HepG2 (cell line): ENCODE measurements around the gene LPO. TPM values are rescaled to one million over a fixed set of nuclear protein-coding genes. Genes with fewer than 3 reads are reported as not detected.

ENCODE experiments used
- ARID3A ChIP-seq: IDR thresholded peaks from 2 replicates; pipeline ENCODE4 v1.6.1; 2012; ENCODE audit warnings: low read depth, low read length, improper control_type of control experiment
- FOSL2 ChIP-seq: sonication (generic); formaldehyde crosslinking; IDR thresholded peaks from 2 replicates; pipeline ENCODE4 v1.4.0; 2020; ENCODE audit warnings: missing genetic modification reagents
- FOXC1 ChIP-seq: sonication (generic); formaldehyde crosslinking; IDR thresholded peaks from 2 replicates; pipeline ENCODE4 v1.8.0; 2022; ENCODE audit warnings: mild to moderate bottlenecking, missing genetic modification reagents, borderline replicate concordance
- GPN1 ChIP-seq: sonication (generic); formaldehyde crosslinking; IDR thresholded peaks from 2 replicates; pipeline ENCODE4 v1.5.1; 2020; ENCODE audit warnings: missing genetic modification reagents, borderline replicate concordance
- MAZ ChIP-seq, 2 experiments: sonication (generic) in 1 of 2; formaldehyde crosslinking in 1 of 2; IDR thresholded peaks; 2 replicates each; pipeline versions ENCODE4 v1.5.0 to v1.6.1; 2012 to 2020; ENCODE audit warnings: low read depth in 2 of 2, mild to moderate bottlenecking in 2 of 2, borderline replicate concordance in 1 of 2, improper control_type of control experiment in 1 of 2, low read length in 1 of 2, missing genetic modification reagents in 1 of 2, moderate library complexity in 1 of 2
- NFE2 ChIP-seq: sonication (generic); formaldehyde crosslinking; IDR thresholded peaks from 2 replicates; pipeline ENCODE4 v1.4.0; 2020; ENCODE audit warnings: missing genetic modification reagents
- PITX1 ChIP-seq: sonication (generic); formaldehyde crosslinking; IDR thresholded peaks from 2 replicates; pipeline ENCODE4 v1.5.1; 2020; ENCODE audit warnings: mild to moderate bottlenecking, missing genetic modification reagents
- POGZ ChIP-seq: sonication (generic); formaldehyde crosslinking; IDR thresholded peaks from 2 replicates; pipeline ENCODE4 v1.4.0; 2020; ENCODE audit warnings: mild to moderate bottlenecking, missing genetic modification reagents
- SOX5 ChIP-seq: IDR thresholded peaks from 2 replicates; pipeline ENCODE4 v1.6.1; 2016; ENCODE audit warnings: borderline replicate concordance
- ZBTB21 ChIP-seq: sonication (generic); formaldehyde crosslinking; IDR thresholded peaks from 2 replicates; pipeline ENCODE4 v1.4.0; 2020; ENCODE audit warnings: missing genetic modification reagents
- ZNF432 ChIP-seq: sonication (generic); formaldehyde crosslinking; IDR thresholded peaks from 2 replicates; pipeline ENCODE4 v1.5.0; 2020; ENCODE audit warnings: missing genetic modification reagents, mild to moderate bottlenecking, borderline replicate concordance
- ZNF703 ChIP-seq: sonication (generic); formaldehyde crosslinking; IDR thresholded peaks from 2 replicates; pipeline ENCODE4 v1.5.1; 2020; ENCODE audit warnings: missing genetic modification reagents, mild to moderate bottlenecking, moderate library complexity, borderline replicate concordance
- ZNF883 ChIP-seq: sonication (generic); formaldehyde crosslinking; IDR thresholded peaks from 2 replicates; pipeline ENCODE4 v1.5.1; 2020; ENCODE audit warnings: mild to moderate bottlenecking, missing genetic modification reagents; ENCODE audit errors: not compliant biosample characterization
- polyA plus RNA-seq, 8 experiments: library from polyadenylated mRNA; depleted of rRNA in 3 of 8; stranded (reverse) in 7 of 8; unstranded in 1 of 8; fragments of >200 nt; fragmentation: Illumina TruSeq in 4 of 8; extraction: Trizol in 4 of 8; gene quantifications; 2 replicates each; pipeline versions ENCODE4 v1.2.1 to v1.2.3, GENCODE V29; 2011 to 2016; ENCODE audit warnings: low read depth in 4 of 8, missing spikeins in 1 of 8, mixed read lengths in 1 of 8; ENCODE audit not compliant: insufficient read depth in 1 of 8
- total RNA-seq, 5 experiments: library from RNA; depleted of rRNA; stranded (reverse); fragments of >200 nt; fragmentation: Illumina TruSeq; extraction: Trizol; gene quantifications; 2 replicates each; pipeline ENCODE4 v1.2.3, GENCODE V29; 2016; ENCODE audit warnings: low read depth in 1 of 5
- TF ChIP-seq, protein P1 (sequence below): sonication (generic); formaldehyde crosslinking; IDR thresholded peaks from 2 replicates; pipeline ENCODE4 v1.4.0; 2020; ENCODE audit warnings: missing genetic modification reagents
- TF ChIP-seq, protein P2 (sequence below): sonication (generic); formaldehyde crosslinking; conservative IDR thresholded peaks from 2 replicates; pipeline ENCODE4 v1.4.0; 2020; ENCODE audit warnings: missing genetic modification reagents
- TF ChIP-seq, protein P3 (sequence below): sonication (generic); formaldehyde crosslinking; IDR thresholded peaks from 2 replicates; pipeline ENCODE4 v1.5.1; 2020; ENCODE audit warnings: mild to moderate bottlenecking, missing genetic modification reagents, moderate library complexity

Gene LPO
- total and polyA plus RNA-seq, 2 of the 13 experiments (the other 11 are each of a cell fraction or from before 2014, with no cell fraction given) = not detected

DNA sequence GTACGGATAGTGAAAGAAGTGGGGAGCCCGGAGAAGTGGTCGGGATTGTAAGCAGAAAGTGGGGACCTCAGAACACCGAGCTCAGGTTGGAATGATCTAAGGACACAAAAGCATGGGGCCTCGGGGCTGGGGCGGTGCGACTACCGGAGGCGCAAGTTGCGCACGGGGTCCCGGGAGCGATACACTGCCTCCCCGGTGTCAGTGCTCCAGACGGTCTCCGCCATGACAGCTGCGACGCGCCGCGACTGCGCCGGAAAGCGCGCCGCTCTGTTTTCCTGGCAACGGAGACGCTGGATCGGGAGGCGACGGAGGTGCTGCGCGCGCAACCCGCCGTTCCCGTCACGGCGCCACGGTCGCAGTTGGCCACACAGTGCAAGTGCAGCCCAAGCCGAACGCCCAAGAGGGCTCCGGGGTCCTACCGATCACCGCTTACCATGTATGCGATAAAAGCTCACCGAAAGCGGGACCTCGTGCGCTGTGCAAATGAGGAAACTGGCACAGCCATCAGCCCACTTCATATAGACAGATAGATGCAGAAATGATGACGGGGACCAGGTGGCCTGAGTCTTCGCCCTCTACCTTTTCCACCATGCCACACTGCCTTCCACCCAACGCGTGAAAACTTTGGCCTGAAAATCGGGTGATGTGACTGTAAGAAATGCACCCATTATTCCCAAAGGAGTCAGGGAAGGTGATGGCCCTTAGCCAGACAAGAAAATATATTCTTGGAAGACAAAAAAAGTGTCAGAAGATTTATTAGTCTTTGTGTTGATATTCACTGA, 19.2 kb upstream of the LPO start, which contains the start of gene MKS1 (continued):
- TF ChIP-seq, protein P1, sequence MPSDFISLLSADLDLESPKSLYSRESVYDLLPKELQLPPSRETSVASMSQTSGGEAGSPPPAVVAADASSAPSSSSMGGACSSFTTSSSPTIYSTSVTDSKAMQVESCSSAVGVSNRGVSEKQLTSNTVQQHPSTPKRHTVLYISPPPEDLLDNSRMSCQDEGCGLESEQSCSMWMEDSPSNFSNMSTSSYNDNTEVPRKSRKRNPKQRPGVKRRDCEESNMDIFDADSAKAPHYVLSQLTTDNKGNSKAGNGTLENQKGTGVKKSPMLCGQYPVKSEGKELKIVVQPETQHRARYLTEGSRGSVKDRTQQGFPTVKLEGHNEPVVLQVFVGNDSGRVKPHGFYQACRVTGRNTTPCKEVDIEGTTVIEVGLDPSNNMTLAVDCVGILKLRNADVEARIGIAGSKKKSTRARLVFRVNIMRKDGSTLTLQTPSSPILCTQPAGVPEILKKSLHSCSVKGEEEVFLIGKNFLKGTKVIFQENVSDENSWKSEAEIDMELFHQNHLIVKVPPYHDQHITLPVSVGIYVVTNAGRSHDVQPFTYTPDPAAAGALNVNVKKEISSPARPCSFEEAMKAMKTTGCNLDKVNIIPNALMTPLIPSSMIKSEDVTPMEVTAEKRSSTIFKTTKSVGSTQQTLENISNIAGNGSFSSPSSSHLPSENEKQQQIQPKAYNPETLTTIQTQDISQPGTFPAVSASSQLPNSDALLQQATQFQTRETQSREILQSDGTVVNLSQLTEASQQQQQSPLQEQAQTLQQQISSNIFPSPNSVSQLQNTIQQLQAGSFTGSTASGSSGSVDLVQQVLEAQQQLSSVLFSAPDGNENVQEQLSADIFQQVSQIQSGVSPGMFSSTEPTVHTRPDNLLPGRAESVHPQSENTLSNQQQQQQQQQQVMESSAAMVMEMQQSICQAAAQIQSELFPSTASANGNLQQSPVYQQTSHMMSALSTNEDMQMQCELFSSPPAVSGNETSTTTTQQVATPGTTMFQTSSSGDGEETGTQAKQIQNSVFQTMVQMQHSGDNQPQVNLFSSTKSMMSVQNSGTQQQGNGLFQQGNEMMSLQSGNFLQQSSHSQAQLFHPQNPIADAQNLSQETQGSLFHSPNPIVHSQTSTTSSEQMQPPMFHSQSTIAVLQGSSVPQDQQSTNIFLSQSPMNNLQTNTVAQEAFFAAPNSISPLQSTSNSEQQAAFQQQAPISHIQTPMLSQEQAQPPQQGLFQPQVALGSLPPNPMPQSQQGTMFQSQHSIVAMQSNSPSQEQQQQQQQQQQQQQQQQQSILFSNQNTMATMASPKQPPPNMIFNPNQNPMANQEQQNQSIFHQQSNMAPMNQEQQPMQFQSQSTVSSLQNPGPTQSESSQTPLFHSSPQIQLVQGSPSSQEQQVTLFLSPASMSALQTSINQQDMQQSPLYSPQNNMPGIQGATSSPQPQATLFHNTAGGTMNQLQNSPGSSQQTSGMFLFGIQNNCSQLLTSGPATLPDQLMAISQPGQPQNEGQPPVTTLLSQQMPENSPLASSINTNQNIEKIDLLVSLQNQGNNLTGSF (CRISPR knock-in tag) = peak; percentile 73; the same call in 1 of the 2 replicates
- no peak; the same call in none of the 2 replicates for TF ChIP-seq SOX5 (CRISPR knock-in tag)
- no peak for TF ChIP-seq ZBTB21
- TF ChIP-seq POGZ (CRISPR knock-in tag) = peak; percentile 90
- TF ChIP-seq, protein P2, sequence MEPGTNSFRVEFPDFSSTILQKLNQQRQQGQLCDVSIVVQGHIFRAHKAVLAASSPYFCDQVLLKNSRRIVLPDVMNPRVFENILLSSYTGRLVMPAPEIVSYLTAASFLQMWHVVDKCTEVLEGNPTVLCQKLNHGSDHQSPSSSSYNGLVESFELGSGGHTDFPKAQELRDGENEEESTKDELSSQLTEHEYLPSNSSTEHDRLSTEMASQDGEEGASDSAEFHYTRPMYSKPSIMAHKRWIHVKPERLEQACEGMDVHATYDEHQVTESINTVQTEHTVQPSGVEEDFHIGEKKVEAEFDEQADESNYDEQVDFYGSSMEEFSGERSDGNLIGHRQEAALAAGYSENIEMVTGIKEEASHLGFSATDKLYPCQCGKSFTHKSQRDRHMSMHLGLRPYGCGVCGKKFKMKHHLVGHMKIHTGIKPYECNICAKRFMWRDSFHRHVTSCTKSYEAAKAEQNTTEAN = peak; percentile 28; the same call in 1 of the 2 replicates
- peak; percentile 97 for TF ChIP-seq ZNF883
- TF ChIP-seq FOSL2 (CRISPR knock-in tag) = peak; percentile 37; the same call in 1 of the 2 replicates
- peak; percentile 67 for TF ChIP-seq PITX1 (CRISPR knock-in tag)
- TF ChIP-seq, protein P3, sequence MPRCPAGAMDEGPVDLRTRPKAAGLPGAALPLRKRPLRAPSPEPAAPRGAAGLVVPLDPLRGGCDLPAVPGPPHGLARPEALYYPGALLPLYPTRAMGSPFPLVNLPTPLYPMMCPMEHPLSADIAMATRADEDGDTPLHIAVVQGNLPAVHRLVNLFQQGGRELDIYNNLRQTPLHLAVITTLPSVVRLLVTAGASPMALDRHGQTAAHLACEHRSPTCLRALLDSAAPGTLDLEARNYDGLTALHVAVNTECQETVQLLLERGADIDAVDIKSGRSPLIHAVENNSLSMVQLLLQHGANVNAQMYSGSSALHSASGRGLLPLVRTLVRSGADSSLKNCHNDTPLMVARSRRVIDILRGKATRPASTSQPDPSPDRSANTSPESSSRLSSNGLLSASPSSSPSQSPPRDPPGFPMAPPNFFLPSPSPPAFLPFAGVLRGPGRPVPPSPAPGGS (CRISPR knock-in tag) = peak; percentile 95; the same call in 1 of the 2 replicates
- no peak for TF ChIP-seq ZNF432 (CRISPR knock-in tag)
- TF ChIP-seq ARID3A = no peak
- 0 out of 2 replicates have a peak, but pooled peaks have one; percentile 23 for TF ChIP-seq NFE2 (CRISPR knock-in tag)
- TF ChIP-seq GPN1 (CRISPR knock-in tag) = no peak
- no peak for TF ChIP-seq MAZ (IDR thresholded peaks at IDR 0.05; ENCODE audit: borderline replicate concordance, low read depth, low read length)
- TF ChIP-seq MAZ (CRISPR knock-in tag; IDR thresholded peaks at IDR 0.05; ENCODE audit: low read depth) = peak; percentile 75; the same call in 1 of the 2 replicates
- TF ChIP-seq ZNF703 (CRISPR knock-in tag) = no peak
- peak; percentile 71 for TF ChIP-seq FOXC1 (CRISPR knock-in tag)
